KG1 (cell line): ENCODE results near the gene ITIH4.

Experiments
- DNase-seq: peaks from one replicate; lab custom pipeline; 2025; lab: John Stamatoyannopoulos, UW

The ITIH4 gene

GRCh38 chr3:52830535-52831258 lies at the start of gene ITIH4:
TSS of gene ITIH4 (minus strand) at chr3:52830672. CDS start at chr3:52830642, 30 bp downstream.
- DNase-seq = no peak

DNA sequence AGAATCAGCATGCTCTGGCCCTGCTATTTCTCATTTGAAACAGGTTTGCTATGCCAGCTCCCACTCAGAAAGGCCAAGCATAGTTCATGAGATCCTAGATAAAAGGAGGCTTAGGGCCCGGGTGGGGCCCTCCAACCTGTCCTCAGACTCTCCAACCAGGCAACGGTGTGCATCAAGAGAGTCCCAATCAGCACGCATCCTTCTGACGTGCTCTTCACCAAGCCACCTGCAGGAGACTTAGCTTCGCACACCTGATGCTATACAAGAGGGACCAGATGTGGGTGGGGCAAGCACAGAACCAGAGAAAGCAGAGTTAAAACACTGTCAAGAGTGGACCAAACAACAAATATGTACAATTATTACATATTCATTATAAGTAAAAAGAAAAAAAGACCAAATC lies 49.6 kb upstream of the ITIH4 start:
- DNase-seq = no peak

- DNase-seq = no peak
Observed at GRCh38 chr3:52879581-52879980, 49.1 kb upstream of the ITIH4 start.

GRCh38 chr3:52879090-52879489 lies 48.6 kb upstream of the ITIH4 start:
- no peak for DNase-seq

DNA sequence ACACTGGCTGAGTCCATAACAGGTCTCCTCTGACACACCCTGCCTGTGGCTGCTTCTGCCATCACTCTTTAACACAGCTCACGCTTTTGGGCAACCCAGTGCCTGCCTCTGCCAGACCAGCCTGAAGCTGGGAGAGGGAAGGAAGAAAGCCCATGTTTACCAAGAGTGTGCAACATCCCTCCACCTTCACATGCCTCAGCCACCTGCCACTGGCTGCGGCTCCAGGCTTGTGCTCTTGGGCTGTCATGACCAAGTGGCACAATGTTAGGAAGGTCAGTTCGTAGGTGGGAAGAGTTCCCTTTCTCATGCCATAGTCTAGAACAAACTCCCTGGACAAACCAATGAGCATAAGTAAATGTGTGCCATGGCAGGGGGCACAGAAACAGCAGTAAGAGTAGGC lies 46.6 kb upstream of the ITIH4 start:
- DNase-seq = no peak

GRCh38 chr3:52874864-52875587 lies 44.6 kb upstream of the ITIH4 start:
- no peak for DNase-seq

DNA sequence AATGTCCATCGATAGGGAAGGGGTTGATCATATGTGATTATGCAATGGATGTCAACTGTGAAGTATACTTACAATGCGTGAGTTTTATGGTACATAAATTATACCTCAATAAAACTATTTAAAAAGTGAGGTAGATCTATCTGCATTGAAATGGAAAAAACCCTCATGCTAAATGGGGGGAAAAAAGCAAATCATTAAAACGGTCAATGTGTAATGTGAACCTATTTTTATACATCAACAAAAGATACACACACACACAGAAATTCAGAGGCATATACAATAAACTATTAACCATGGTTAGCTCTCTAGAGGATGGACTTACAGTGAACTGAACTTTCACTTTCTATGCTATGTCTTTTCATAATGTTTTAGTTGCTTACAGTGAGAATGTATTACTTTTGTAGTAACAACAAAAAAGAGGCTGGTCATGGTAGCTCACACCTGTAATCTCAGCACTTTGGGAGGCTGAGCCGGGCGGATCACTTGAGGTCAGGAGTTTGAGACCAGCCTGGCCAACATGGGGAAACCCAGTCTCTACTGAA lies 43.8 kb upstream of the ITIH4 start:
- no peak for DNase-seq

GRCh38 chr3:52873433-52874159 lies 43.1 kb upstream of the ITIH4 start:
- DNase-seq = no peak

- no peak for DNase-seq
Observed at GRCh38 chr3:52872245-52872644, 41.8 kb upstream of the ITIH4 start.

DNA sequence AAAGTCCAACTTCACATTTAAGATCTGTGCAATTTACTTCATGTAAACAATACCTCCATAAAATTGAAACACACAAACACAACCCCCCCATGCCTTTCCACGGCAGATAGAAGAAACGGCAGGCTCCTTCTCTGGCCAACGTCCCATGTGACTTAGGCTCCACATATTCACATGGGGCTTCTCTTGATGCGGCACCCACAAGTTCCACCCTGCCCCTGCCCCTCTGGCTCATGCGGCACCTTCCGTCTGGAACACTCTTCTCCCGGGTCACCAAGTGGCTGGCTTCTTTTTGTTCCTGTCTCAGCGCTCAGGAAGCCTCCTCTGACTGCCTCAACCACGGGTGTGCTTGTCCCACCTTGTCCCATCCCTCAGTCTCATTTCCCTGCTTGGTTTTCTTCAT lies 41.3 kb upstream of the ITIH4 start:
- DNase-seq = no peak

DNA sequence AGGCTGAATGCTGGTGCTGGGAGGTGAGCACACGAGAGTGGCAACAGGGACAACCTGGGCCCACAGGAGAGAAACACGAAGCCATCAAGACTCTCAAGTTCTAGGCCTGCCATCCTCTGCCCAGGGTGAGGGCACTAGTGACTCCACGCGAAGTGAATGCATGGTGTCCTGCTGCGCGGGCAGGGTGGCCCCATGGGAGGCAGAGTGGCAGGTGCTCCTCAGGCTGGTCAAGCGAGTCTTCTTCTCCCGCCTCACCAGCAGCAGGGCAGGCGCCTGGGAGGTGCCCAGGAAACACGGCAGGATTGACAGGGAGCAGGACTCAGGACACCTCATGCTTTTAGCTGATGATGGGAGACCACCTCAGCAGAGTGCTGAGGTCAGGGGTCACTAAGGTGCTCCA lies 40.0 kb upstream of the ITIH4 start:
- DNase-seq = no peak

- DNase-seq = no peak
Observed at GRCh38 chr3:52866427-52866826, 36.0 kb upstream of the ITIH4 start.

GRCh38 chr3:52865994-52866393 lies 35.5 kb upstream of the ITIH4 start:
- DNase-seq = no peak

DNA sequence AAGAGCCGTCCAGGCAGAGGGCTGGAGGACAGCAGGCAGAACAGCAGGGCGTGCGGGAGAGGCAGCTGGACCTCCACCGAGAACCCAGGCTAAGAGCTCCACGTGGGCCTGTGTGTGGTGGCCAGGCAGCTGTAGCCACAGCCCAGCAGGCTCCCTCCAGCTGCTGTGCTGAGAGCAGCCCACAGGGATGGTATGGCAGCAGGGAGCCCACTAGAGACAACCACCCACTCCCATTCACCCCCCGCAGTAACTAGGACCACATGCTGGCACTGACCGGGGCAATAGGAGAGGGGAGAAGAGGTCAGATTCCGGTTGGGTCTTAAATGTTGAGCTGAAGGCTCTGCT lies 29.9 kb upstream of the ITIH4 start:
- DNase-seq = no peak

DNA sequence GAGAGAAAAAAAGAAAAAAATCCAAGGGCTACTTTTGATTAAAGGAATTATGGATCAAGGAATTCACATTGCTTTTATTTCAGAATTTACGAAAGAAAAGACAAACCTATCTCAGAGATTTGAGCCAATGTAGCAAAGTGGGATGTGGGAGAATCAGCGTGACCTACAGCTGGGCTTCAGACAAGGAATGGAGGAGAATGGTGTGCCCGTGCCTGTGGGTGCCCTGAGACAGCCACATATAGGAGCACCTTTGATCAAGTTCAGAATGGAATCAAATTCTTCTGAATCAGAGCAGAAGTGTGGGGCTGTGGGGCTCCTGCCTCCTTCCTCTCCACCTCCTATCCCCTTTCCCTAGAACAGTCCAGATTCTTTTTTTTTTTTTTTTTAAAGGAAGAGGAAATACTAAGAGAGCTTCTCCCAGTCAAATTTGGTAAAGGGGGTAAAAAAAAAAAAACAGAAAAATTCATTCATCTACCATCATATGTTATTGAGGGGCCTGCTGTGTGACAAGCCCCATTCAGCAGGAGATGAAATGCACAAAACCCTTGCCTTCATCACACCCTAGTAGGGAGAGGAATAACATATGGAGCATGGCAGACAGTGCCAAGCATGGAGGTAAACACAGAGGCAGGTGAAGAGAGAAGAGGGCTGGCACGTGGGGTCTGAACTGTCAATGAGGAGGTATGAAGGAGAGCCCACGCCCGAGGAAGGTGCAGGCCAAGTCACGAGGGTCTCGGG lies 29.4 kb upstream of the ITIH4 start:
- no peak for DNase-seq

- no peak for DNase-seq
Observed at GRCh38 chr3:52857864-52858263, 27.4 kb upstream of the ITIH4 start.

GRCh38 chr3:52857133-52857532 lies 26.7 kb upstream of the ITIH4 start:
- DNase-seq = no peak

DNA sequence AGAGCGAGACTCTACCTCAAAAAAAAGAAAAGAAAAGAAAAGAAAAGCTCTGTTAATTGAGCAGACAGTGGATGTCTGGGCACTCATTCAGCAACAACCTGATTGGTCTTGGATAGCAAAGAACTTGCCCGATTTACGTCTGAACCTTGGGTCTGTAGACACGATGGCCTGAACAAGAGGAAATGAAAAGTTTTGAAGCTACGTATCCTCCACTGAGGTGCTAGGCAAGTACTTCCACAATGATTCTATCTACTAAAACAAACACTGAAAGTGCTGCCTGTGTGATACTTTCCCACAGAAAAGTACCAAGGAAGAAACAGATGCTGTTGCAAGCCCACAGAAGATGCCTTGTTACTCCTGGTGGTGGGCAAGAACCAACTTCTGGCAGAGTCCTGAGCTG lies 26.2 kb upstream of the ITIH4 start:
- no peak for DNase-seq

DNA sequence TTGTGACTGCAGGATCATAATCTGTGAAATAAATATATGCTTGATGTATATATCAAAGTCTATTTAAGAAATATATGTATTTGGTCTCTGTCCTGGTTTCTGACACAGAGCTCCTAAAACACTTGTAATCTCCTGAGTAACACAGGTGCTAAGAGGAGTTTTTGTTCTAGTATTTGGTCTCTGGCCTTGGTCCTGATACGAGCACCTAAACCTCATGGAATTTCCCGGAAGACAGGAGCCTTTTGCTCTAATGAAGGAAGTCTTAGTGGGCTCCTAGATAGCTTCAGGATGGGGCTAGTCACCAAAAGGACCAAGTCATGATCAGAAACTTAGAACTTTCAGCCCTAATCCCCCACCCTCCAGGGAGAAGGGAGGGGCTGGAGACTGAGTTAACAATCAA lies 23.5 kb upstream of the ITIH4 start:
- DNase-seq = no peak

DNA sequence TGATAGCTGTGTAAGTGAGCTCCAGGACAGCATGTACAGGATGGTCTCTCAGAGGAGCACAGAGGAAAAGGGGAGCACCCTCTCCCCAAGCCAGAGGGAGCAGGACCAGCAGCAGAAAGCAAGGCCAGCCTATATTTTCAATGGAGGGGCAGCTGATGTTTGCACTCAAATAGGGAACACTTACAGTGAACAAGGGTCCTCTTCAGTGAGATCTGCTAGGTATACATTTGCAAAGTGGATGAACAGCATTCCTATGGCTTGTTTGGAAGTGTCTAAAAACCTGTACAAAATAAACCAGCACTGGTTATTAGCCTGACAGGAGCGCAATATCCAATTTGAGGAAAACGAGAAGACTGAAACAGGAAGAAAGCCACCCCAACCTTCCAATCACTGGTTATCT lies 21.9 kb upstream of the ITIH4 start:
- no peak for DNase-seq

DNA sequence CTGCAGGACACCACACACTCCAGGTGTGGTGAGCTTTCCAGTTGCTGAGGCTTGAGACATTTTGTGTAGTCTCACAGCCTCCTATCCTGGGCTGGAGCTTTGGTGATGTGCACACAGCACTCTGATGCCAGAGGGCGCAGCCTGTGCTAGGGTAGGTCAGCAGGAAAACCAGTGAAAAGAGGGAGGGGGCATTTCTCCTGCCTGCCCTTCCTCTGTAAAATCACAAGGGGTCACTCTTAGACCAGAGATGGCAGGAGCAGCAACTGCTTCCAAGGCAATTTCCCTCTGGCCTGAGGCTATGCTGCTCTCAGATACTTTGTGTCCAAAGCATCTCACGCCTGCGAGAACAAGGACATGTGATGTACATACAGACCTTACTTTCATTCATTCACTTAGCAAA lies 20.9 kb upstream of the ITIH4 start:
- no peak for DNase-seq

GRCh38 chr3:52849656-52850055 lies 19.2 kb upstream of the ITIH4 start:
- no peak for DNase-seq
